AG04449 (cell line): ENCODE results near the gene MTM1.

ENCODE experiments used
- CTCF ChIA-PET: fragments of 350-600 bp; formaldehyde crosslinking; extraction: SDS; loops from one replicate; lab custom pipeline; 2021; ENCODE audit warnings: antibody characterized with exemption; lab: Yijun Ruan, JAX
- POLR2A ChIA-PET: fragments of 400-600, 350-600 bp; formaldehyde crosslinking; extraction: SDS; loops from one replicate; lab custom pipeline; 2020; ENCODE audit warnings: antibody characterized with exemption, inconsistent platforms; lab: Yijun Ruan, JAX
- DNase-seq: peaks from one replicate; pipeline ENCODE4 v3.0.0-alpha.2; 2010; ENCODE audit warnings: low read depth, low spot score
- H3K4me3 ChIP-seq: 2 replicates; pipeline ENCODE4 v1.5.1; 2011; ENCODE audit warnings: low read depth, mild to moderate bottlenecking, control low read depth, low read length
- CTCF ChIP-seq: IDR thresholded peaks from one replicate; pipeline ENCODE4 v1.5.1; 2011; ENCODE audit warnings: mild to moderate bottlenecking, moderate library complexity, low read length, control low read depth, inconsistent platforms; ENCODE audit not compliant: insufficient read depth; ENCODE audit errors: missing control alignments

Gene MTM1

DNA sequence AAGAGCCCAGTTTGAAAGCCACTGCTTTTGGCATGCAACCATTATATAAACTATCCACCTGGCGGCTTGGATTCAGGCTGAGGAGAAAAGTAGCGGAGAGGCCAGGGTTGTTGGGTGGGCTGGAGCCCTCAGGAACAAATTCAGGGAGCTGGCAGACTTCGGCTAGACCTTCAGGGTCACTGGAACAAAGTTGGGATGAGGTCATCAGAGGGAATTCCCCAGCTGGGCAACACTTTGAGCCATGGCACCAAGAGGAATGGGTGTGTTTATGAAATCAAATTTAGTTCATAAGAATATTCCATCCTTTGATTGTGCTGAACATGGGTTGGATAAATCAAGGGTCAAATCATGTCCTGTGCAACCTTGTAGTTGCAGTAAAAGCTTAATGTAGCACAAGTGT lies 146.8 kb downstream of the MTM1 start:
- CTCF ChIA-PET, result interaction anchor here (0.7 to 1.9 kb wide), 13 partner anchors 11 to 765 kb away, joined by 3 to 10 read pairs (median 4); no protein-coding TSS in a partner anchor
- POLR2A ChIA-PET, result no interaction called here
- H3K4me3 ChIP-seq, result no peak overlapping the region
- no peak for DNase-seq
- TF ChIP-seq CTCF, result no peak

DNA sequence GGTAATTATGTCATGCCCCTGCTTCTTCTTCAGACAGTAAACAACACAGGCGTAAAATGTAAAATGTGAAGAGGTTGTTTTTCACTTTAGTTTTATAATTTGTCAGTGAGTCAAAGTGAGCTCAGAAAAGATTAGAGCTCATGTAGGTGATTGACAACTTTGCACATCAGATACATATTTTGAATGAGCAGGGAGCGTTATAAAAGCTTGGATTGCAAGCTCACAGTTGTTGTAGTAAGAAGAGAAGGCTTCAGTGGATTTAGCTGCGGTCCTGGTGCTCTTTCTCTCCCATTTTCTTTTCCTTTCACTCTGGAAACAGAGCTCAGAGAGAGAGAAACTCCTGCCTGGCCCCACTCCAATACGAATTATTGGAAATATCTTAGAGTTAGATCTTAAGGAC lies 151.2 kb downstream of the MTM1 start:
- H3K4me3 ChIP-seq, result no peak overlapping the region
- no peak for DNase-seq
- ChIA-PET POLR2A (interaction anchor here (1.4 kb wide), 1 partner anchor 10 kb away, joined by 4 read pairs; no protein-coding TSS in a partner anchor), CTCF (interaction anchor here (1.4 to 2.4 kb wide), 2 partner anchors 11 to 17 kb away, joined by 4 to 9 read pairs; no protein-coding TSS in a partner anchor)
- no peak for TF ChIP-seq CTCF
